Left kidney (tissue), 8 donors: ENCODE data around the gene MIGA1. TPM values are rescaled to one million over a fixed set of nuclear protein-coding genes. Genes with fewer than 3 reads are reported as not detected.
"Not testable (repeated sequence)": the region's sequence is repeated elsewhere in the genome, so short reads cannot be mapped to it uniquely, and the experiment has no call there.

Experiments
- DNase-seq: peaks from one replicate; pipeline ENCODE4 v3.0.0-alpha.2; 2013
- long read RNA-seq, 8 donors: transcript quantifications; one replicate each; lab custom pipeline, GENCODE V29; 2026
- polyA plus RNA-seq: library from polyadenylated mRNA; unstranded; fragments of 120-200 nt; gene quantifications from one replicate; pipeline ENCODE4 v1.2.1, GENCODE V29; 2013; ENCODE audit not compliant: insufficient read length

Gene MIGA1
- 22.9 TPM for polyA plus RNA-seq
- long read RNA-seq, donor 1, full-length matches to known transcripts: 2 of 201 reads
- long read RNA-seq, donor 1, partial matches to known transcripts: 173 of 201 reads
- long read RNA-seq, donor 1, other reads (novel, unspliced or antisense): 26 of 201 reads
- long read RNA-seq, donor 2: 0 reads
- long read RNA-seq, donor 3, full-length matches to known transcripts: 1 of 1 reads
- long read RNA-seq, donor 3, partial matches to known transcripts: 0 of 1 reads
- long read RNA-seq, donor 3, other reads (novel, unspliced or antisense): 0 of 1 reads
- long read RNA-seq, donor 4: 0 reads
- long read RNA-seq, donor 5: 0 reads
- long read RNA-seq, donor 6, full-length matches to known transcripts: 3 of 3 reads
- long read RNA-seq, donor 6, partial matches to known transcripts: 0 of 3 reads
- long read RNA-seq, donor 6, other reads (novel, unspliced or antisense): 0 of 3 reads
- long read RNA-seq, donor 7, full-length matches to known transcripts: 3 of 3 reads
- long read RNA-seq, donor 7, partial matches to known transcripts: 0 of 3 reads
- long read RNA-seq, donor 7, other reads (novel, unspliced or antisense): 0 of 3 reads
- long read RNA-seq, donor 8, full-length matches to known transcripts: 1 of 1 reads
- long read RNA-seq, donor 8, partial matches to known transcripts: 0 of 1 reads
- long read RNA-seq, donor 8, other reads (novel, unspliced or antisense): 0 of 1 reads

GRCh38 chr1:77779529-77780281 lies at the start of gene MIGA1:
MIGA1 (plus strand) TSS chr1:77779649; CDS start chr1:77783253, 3,604 bp downstream.
- DNase-seq: peak; percentile 91

GRCh38 chr1:77732090-77732489 lies 47.4 kb upstream of the MIGA1 start:
- no peak for DNase-seq

- no peak for DNase-seq
Observed at GRCh38 chr1:77739235-77739634, 40.2 kb upstream of the MIGA1 start.

- DNase-seq: no peak
Observed at GRCh38 chr1:77741316-77741715, 38.1 kb upstream of the MIGA1 start.

DNA sequence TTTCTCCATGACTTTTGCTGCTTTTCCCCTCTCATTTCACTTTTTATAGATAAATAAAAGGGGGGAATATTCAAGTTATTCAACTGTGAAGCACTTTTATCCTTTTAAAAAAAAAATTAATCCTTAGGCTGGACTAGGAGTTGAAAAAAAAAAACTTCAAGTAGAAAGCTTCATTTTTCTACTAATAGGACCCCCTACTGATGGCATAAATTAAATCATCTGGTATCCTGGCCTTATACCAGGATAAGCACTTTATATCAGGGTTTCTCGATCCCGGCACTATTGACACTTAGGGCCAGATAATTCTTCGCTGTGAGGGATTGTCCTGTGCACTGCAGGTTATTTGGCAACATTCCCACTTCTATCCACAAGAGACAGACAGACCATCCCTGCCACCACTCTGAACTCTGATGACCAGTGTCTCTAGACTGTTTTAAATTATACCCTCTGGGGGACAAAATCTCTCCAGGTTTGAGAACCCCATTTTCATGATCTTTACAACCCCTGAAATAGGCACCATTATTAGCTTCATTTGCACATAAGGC lies 37.4 kb upstream of the MIGA1 start:
- no peak for DNase-seq

DNA sequence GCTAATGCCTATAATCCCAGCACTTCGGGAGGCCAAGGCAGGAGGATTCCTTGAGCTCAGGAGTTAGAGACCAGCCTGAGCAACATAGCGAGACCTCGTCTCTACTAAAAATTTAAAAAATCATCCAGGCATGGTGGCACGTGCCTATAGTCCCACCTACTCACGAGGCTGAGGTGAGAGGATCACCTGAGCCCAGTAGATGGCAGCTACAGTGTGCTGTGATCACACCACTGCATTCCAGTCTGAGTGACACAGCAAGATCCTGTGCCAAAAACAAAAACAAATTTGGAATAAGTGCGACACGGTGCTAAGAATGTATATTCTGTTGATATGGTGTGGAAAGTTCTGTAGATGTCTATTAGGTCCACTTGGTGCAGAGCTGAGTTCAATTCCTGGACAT lies 34.9 kb upstream of the MIGA1 start:
- DNase-seq: no peak

DNA sequence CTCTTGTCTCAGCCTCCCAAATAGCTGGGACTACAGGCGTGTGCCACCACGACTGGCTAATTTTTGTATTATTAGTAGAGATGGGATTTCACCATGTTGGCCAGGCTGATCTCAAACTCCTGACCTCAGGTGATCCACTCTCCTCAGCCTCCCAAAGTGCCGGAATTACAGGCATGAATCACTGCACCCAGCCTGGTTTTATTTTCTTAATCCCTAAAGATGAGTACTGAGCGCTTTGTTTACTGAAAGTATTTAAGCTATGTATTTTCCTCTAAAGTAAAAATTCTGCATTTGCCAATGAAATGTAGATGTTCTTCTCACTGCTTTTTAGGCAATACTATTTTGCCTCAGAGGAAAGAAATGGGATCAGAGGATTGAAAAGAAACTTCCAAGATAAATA lies 30.0 kb upstream of the MIGA1 start:
- DNase-seq: not testable (repeated sequence)

DNA sequence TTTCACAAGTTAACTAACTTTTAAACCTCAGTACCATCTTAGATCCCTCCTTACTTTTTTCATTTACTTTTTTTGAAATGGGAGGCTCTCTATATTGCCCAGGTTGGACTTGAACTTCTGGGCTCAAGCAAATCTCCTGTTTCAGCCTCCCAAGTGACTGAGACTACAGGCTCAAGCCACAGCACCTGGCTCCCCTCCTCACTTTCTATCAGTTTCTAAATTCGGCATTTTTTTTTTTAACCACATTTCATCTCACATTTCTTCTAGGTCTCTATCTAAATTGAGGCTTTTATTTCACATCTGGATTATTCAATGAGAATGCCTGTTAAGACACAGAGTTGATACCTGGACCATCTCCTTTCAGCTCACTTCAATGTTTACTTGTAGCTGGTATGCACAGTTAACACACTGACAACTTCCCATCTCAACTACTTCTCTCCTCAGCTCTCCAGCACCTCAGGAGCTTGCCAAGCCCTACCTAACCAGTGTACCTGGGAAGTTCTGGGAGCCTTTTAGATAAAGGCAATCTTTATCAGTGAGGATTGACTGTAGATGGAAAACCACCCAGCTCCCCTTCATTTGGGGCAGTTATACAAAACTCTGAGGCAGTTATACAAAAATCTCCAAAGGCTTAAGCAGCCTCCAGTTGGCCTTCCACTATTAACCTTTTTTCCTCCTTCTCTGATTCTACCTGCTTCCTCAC lies 23.2 kb upstream of the MIGA1 start:
- DNase-seq: no peak

DNA sequence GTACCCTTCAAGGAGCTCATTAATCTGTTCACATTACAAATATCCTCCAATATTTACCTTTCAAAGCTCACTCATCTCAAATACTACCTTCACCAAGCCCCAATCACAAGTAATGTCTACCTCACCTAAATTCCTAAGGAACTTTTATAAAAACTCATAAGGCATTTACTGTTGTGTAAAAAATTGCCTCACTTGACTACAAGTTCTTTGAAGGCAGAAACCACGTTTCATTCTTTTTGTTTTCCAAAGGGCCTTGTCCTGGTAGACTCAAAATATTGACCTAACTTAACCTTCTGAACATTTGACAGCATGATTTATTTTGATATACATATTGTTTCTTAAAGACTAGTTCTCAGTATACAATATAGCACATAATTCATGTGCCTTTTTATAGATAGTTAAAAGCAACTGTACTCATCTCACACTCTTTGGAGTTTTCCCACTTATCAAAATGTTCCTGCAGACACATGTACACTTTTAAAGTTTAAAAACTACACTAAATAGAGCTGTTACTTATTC lies 22.3 kb upstream of the MIGA1 start:
- DNase-seq: no peak

DNA sequence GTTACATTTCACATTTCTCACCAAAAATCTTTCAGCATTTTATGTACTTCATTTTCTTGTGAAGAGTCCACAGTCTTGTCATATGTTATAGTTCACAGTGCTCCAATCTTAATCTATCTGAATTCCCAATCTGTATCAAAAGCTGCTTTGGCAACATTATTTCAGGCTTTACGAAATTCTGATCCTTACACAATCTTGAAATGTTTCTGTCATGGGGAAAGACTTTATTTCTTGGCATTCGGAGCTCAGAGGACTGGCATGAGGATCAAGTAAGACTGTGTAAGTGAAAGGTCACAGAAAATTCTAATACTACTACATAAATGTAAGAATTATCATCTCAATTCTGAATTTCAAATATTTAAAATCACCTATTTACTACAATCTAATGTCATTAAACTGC lies 21.8 kb upstream of the MIGA1 start:
- DNase-seq: no peak

- peak; percentile 89 for DNase-seq
Observed at GRCh38 chr1:77759071-77760028, 20.1 kb upstream of the MIGA1 start, which contains the start of gene USP33. USP33 (minus strand) TSS chr1:77759852; CDS start chr1:77741697, 18,155 bp downstream.

- no peak for DNase-seq
Observed at GRCh38 chr1:77762072-77762476, 17.4 kb upstream of the MIGA1 start.

DNA sequence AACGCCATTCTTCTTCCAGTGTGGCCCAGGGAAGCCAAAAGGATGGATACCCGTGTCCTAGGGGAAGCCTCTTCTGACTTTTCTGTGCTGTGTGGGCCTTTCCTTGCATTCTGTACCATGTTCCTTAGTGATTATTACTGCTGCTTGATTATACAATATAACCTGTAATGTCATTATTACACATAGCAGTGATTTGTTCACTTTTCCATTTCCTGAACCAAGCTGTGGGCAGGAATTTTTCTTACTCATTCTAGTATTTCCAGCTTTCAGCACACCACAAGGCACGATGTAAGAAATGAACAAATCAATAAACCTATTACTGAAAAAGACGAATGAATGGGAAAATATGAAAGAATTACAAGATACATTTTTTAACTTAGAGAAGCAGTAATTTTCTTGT lies 11.4 kb upstream of the MIGA1 start:
- DNase-seq: no peak

GRCh38 chr1:77776007-77776700 lies 3.3 kb upstream of the MIGA1 start:
- no peak for DNase-seq

- DNase-seq: no peak
Observed at GRCh38 chr1:77781683-77782082, 2.2 kb downstream of the MIGA1 start.

DNA sequence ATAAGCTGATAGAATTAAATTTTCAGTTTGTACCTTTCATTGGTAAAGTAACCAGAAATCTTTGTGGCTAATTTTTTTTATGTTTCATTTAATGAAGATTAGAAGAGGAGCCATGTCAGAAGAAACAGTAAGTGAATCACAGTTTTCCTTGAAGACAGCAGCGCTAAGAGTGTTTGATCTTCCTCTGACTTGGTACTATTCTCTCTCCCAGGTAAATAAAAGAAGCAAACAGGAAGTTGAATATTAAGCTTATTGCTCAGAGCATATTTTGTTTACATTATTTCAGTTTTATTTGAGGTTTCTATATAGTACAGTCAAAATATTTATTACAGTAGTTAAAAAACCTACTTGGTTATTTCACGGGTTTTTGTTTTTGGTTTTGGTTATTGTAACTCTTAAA lies 3.7 kb downstream of the MIGA1 start:
- no peak for DNase-seq

GRCh38 chr1:77786093-77786741 lies 6.8 kb downstream of the MIGA1 start:
- DNase-seq: not testable (repeated sequence)

GRCh38 chr1:77794550-77794949 lies 15.1 kb downstream of the MIGA1 start:
- no peak for DNase-seq
